Stimulated activated CD8-positive, alpha-beta memory T cell treated with anti-CD3 and anti-CD28 coated beads, Interleukin-4, amount 100 ng/mL, for 4 hours (primary cell): ENCODE data around the gene TRABD2A.
A peak's percentile ranks its signal among the peaks of the same experiment; 100 is the strongest.
"Not testable (repeated sequence)": the region's sequence is repeated elsewhere in the genome, so short reads cannot be mapped to it uniquely, and the experiment has no call there.

Experiments used
- DNase-seq, 2 donors: peaks; one replicate each; pipeline ENCODE4 v3.0.0-alpha.2; 2020; ENCODE audit warnings: low read depth in 2 of 2, low spot score in 1 of 2

Gene TRABD2A

DNA sequence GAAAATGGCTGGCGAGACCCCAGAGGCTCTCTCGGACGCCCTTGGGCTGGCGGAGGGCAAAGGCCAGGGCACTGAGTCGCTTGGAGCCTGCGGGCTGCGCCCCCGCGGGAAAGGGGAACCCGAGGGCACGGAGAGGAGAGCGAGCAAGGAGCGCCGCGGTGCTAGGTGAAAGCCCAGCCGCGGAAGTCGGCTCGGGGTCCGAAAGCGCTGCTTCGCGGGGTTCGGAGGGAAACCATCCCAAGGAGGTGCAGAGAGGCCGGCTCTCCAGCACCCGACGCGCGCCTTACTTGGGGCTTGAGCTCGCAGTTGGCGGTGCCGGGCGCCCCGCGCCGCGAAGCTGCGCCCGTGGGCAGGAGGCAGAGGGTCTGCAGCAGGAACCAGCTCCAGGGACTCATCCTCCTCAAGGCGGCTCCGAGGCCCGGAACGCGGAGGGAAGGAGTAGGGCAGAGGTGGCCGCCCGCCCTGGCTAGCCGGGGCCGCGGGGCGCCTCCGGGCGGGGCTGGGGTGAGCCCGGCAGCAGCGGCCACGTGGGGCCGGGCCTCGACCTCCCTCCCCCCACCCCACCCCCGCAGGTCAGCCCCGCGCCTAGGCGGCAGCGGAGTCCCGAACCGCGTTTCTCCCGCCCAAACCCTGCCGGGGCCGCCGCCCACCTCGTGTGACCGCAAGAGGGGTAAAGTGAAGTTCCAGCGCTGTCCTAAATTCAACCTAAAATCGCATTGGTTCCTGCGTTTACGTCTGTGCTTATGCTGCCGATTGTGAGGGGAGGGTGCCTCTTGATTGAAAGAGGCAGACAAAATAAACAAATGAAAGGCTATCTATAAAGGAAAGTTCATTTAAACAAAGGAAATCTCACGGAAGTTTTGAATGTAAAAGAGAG is at the start of gene TRABD2A:
Gene TRABD2A (minus strand): TSS at position 440 of the 877 bp plus-strand sequence. CDS start 45 bp downstream, at position 395.
- peak in 1 of 2 donors; percentile 44 for DNase-seq

DNA sequence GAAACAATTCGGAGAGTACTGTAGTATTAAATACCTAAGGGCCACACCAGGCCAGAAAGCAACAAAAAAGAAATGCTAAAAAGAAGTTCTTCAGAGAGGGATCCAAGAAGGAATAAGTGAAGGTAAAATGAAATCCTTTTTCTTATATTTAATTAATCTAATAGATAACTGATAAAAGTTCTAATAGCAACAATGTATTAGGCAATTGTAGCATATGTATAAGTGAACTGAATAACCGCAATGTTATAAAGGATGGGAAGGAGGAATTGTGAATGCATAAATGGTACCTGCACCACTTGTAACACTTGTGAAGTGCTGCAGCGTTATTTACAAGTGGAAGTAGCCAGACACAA is 46.4 kb upstream of the TRABD2A start:
- no peak for DNase-seq

GRCh38 chr2:84925724-84926376 is 45.0 kb upstream of the TRABD2A start:
- peak; percentile 92 to 99 for DNase-seq

DNA sequence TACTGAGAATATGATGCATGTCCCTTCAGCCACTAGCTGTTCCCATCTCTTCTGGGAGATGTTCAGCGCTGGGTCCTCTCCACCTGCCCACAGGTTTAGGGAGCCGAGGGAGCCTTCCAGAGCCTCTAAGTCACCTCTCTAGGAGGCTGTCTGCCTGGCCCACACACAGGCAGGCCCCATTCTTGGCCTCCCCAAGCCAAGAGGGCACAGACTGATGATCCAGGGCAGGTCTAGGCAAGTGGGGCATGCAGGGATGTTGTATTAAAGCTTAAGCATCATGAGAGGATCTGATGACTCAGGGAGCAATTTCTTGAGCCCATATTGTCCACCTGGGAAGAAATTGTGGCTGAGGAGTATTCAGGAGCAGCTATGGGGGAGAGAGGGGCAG is 44.4 kb upstream of the TRABD2A start:
- no peak for DNase-seq

DNA sequence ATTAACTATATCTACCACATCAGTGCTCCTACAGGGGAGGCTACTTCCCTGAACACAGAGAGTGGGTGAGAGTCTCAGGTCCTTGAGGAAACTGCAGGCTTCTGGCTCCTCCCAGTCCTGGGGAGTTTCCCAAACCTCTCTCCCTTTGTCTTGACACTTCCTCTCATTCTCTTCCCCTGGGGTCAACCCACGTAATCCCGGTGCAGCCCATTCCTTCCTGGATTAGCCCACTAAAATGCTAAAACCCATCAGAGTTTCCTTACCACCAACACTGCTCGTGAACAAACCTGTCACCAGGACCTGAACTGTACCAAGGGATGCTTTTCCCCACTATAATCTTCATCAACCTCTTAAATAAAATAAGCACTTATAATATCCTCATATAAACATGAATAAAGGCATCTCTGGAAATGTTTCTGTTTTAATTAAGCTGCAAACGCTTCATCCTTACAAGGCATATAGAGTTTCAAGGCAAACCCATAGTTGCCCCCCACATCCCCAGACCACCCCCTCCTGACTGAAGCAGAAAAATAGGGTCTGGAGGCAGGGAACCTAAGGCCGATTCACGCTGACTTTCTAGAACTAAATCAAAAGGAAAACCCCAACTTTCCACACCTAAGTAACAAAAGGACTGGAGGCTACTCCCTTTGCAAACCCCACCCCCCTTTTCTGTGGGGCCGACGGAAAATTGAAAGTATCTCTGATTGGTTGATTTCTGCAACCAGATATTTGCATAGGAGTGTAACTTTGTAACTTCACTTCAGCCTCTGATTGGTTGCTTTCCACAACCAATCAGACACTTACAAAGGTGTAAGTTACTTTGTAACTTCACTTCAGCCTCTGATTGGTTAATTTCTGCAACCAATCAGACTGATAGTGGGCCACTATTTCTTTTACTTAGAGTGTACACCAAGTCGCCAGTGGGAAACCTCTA is 43.6 kb upstream of the TRABD2A start:
- no peak for DNase-seq

DNA sequence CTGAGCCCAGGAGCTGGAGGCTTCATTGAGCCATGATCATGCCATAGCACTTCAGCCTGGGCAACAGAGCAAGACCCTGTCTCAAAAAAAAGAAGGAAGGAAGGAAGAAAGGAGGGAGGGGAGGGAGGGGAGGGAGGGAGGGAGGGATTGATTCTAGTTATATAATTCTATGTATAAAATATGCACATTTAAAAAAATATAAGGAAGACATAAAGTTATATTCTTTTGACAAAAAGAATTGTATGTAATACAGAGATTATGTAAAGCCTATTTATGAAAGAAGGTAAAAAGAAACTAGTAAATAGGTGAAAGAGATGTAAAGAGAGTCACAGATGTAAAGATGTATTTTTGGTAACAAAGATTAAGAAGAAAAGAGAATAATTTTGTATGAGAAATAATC is 42.1 kb upstream of the TRABD2A start:
- no peak for DNase-seq

GRCh38 chr2:84919885-84920580 is 39.1 kb upstream of the TRABD2A start:
- no peak for DNase-seq

GRCh38 chr2:84918430-84918829 is 37.5 kb upstream of the TRABD2A start:
- DNase-seq: no peak

GRCh38 chr2:84917821-84918220 is 36.9 kb upstream of the TRABD2A start:
- DNase-seq: not testable (repeated sequence)

DNA sequence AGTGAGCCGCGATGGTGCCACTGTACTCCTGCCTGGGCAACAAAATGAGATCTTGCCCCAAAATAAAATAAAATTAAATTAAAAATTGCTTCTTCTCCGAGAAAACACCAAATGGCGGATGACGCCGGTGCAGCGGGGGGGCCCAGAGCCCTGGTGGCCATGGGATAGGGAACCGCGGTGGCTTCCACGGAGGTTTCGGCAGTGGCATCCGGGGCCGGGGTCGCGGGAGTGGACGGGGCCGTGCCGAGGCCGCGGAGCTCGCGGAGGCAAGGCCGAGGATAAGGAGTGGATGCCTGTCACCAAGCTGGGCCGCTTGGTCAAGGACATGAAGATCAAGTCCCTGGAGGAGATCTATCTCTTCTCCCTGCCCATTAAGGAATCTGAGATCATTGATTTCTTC is 34.8 kb upstream of the TRABD2A start:
- not testable (repeated sequence) for DNase-seq

DNA sequence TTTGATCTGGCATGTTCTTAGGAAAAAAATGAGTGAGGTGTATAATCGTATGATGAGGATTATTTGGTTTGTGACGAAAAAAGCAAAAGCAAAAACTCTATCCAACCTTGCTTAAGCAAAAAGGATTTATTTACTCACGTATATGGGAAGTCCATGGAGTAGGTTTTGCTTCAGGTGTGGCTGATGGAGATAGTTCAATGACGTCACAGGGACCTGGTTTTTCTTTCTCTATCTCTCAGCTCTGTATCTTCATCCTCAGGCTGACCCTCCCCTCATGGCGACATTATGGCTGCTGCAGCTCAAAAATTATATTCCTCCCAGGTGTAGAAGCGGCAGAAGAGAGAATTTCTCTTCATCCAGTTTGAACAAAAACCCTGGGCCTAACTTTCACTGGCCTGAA is 33.5 kb upstream of the TRABD2A start:
- DNase-seq: no peak

DNA sequence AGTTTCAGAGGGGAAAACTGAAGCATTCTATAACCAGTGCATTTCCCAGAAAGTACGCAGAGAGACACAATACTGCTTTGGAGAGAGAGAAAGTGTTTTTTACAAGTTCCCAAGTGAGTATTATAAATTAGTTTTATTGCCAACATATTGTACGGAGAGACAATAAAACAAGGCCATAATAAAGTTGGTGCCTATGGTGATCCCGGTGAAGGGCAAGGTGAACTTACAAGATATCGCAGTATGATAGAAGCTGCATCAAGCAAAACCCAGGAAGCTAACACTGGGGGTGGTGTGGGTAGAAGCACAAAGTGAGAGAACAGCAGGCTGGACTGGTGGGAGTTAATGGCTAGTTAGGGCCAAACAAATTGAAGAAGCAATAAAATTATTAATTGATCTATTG is 32.1 kb upstream of the TRABD2A start:
- DNase-seq: no peak

DNA sequence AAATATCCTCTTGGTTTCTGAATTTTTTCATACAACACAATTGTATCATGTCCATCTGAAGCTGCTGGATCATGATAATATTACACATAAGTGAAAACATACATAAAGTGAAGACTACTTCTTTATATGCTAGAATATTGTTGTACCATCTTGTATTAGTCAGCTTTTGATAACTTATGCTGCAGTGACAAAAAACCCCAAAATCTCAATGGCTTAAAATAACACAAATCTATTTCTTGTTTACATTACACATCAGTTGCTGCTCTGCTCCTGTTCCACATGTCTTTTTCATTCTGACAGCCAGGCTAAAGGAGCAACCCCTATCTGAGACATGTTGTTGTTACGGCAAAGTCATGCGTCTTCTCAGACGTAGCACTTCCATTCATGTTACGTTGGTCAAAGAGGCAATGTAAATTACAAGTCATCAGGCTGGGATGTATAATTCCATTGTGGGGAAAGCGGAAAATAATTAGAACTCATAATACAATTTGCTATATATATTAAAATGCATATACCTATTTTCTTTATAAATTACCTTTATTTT is 30.3 kb upstream of the TRABD2A start:
- DNase-seq: no peak

GRCh38 chr2:84908948-84909713 is 28.2 kb upstream of the TRABD2A start:
- DNase-seq: no peak

GRCh38 chr2:84906900-84907714 is 26.2 kb upstream of the TRABD2A start:
- no peak for DNase-seq

GRCh38 chr2:84906108-84906899 is 25.4 kb upstream of the TRABD2A start:
- DNase-seq: no peak

- peak; percentile 70 to 75 for DNase-seq
Observed at GRCh38 chr2:84905181-84906107, 24.6 kb upstream of the TRABD2A start, which contains the start of gene TMSB10. Gene TMSB10 (plus strand): TSS chr2:84905656.
